HEK293T (cell line): ENCODE results near the gene ZKSCAN5.

Source experiments
- BHLHE40 ChIP-seq: fragments of 450-650 bp; IDR thresholded peaks from 2 replicates; pipeline ENCODE4 v1.6.1; 2016; ENCODE audit warnings: mild to moderate bottlenecking, moderate library complexity, borderline replicate concordance
- CTBP1 ChIP-seq: fragments of 450-650 bp; IDR thresholded peaks from 2 replicates; pipeline ENCODE4 v1.6.1; 2016; ENCODE audit warnings: borderline replicate concordance
- ELF4 ChIP-seq: fragments of 450-650 bp; IDR thresholded peaks from 2 replicates; pipeline ENCODE4 v1.6.1; 2017; ENCODE audit warnings: antibody characterized with exemption
- FOXA1 ChIP-seq: fragments of 450-650 bp; IDR thresholded peaks from 2 replicates; pipeline ENCODE4 v1.6.1; 2016; ENCODE audit warnings: mild to moderate bottlenecking
- FOXK2 ChIP-seq: fragments of 450-650 bp; IDR thresholded peaks from 2 replicates; pipeline ENCODE4 v1.6.1; 2016; ENCODE audit warnings: mild to moderate bottlenecking
- FOXM1 ChIP-seq: fragments of 450-650 bp; IDR thresholded peaks from 2 replicates; pipeline ENCODE4 v1.6.1; 2017; ENCODE audit warnings: mild to moderate bottlenecking, borderline replicate concordance
- HDGF ChIP-seq: fragments of 450-650 bp; IDR thresholded peaks from 2 replicates; pipeline ENCODE4 v1.6.1; 2017; ENCODE audit warnings: antibody characterized with exemption, borderline replicate concordance
- L3MBTL2 ChIP-seq: fragments of 450-650 bp; conservative IDR thresholded peaks from 2 replicates; pipeline ENCODE4 v1.6.1; 2016; ENCODE audit warnings: mild to moderate bottlenecking
- NFRKB ChIP-seq: fragments of 450-650 bp; IDR thresholded peaks from 2 replicates; pipeline ENCODE4 v1.6.1; 2016; ENCODE audit warnings: mild to moderate bottlenecking, moderate library complexity
- SP1 ChIP-seq: fragments of 450-650 bp; IDR thresholded peaks from 2 replicates; pipeline ENCODE4 v1.6.1; 2017
- SUZ12 ChIP-seq: fragments of 450-650 bp; IDR thresholded peaks from 2 replicates; pipeline ENCODE4 v1.6.1; 2016; ENCODE audit warnings: mild to moderate bottlenecking
- TARDBP ChIP-seq: fragments of 450-650 bp; IDR thresholded peaks from 2 replicates; pipeline ENCODE4 v1.6.1; 2016
- ZNF384 ChIP-seq: fragments of 450-650 bp; IDR thresholded peaks from 2 replicates; pipeline ENCODE4 v1.6.1; 2016
- TF ChIP-seq, protein P1 (sequence below): fragments of 450-650 bp; IDR thresholded peaks from 2 replicates; pipeline ENCODE4 v1.6.1; 2016

DNA sequence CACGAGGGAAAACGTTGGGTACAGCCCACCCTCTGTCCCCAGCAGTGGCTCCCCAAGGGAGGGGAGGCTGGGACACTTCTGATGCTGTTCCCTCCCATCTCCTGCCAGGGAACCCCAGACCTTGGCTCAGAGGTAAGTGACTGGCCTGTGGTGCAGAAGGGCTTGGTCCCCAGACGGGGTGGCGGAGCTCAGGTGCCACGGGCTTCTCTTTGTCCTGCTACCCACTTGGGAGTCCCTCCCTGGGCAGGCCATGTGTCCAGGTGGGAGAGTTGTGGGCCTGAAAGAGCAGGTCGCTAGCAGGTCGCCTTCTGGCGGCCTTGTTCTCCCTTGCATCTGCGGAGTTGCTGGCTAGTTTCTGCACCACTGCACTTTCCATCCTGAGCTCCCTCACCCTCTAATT lies 48.6 kb upstream of the ZKSCAN5 start:
- no peak for TF ChIP-seq SP1
- TF ChIP-seq TARDBP = no peak
- TF ChIP-seq ELF4 = no peak
- TF ChIP-seq FOXM1 = no peak
- TF ChIP-seq, protein P1, sequence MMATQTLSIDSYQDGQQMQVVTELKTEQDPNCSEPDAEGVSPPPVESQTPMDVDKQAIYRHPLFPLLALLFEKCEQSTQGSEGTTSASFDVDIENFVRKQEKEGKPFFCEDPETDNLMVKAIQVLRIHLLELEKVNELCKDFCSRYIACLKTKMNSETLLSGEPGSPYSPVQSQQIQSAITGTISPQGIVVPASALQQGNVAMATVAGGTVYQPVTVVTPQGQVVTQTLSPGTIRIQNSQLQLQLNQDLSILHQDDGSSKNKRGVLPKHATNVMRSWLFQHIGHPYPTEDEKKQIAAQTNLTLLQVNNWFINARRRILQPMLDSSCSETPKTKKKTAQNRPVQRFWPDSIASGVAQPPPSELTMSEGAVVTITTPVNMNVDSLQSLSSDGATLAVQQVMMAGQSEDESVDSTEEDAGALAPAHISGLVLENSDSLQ = no peak
- TF ChIP-seq ZNF384 = no peak
- no peak for TF ChIP-seq L3MBTL2
- no peak for TF ChIP-seq SUZ12
- no peak for TF ChIP-seq BHLHE40
- TF ChIP-seq FOXK2 = no peak
- TF ChIP-seq HDGF = no peak
- no peak for TF ChIP-seq NFRKB
- no peak for TF ChIP-seq FOXA1
- no peak for TF ChIP-seq CTBP1
